DND-41 (cell line): Measurements from ENCODE around the gene THSD1.
"Not testable (repeated sequence)": the region's sequence is repeated elsewhere in the genome, so short reads cannot be mapped to it uniquely, and the experiment has no call there.

ENCODE experiments used
- ATAC-seq: fragments of 200-7000 bp; cut with Tn5 transposase; 3 replicates; pipeline ENCODE4 v1.9.1; 2021; ENCODE audit warnings: low read depth; ENCODE audit not compliant: insufficient read depth
- DNase-seq: peaks from one replicate; pipeline ENCODE4 v3.0.0-alpha.2; 2020
- H2AFZ ChIP-seq: 2 replicates; pipeline ENCODE4 v1.6.0; 2012; ENCODE audit warnings: low read depth, low read length
- H3K27ac ChIP-seq: 2 replicates; pipeline ENCODE4 v1.5.1; 2012; ENCODE audit warnings: low read length, inconsistent platforms
- H3K27me3 ChIP-seq: fragments of 200-600 bp; sonication (generic); 2 replicates; pipeline ENCODE4 v1.6.0; 2012; ENCODE audit warnings: low read length, mild to moderate bottlenecking, inconsistent platforms; ENCODE audit not compliant: insufficient read depth, poor library complexity
- H3K36me3 ChIP-seq: 2 replicates; pipeline ENCODE4 v1.5.1; 2012; ENCODE audit warnings: low read length, inconsistent platforms; ENCODE audit not compliant: insufficient read depth
- H3K4me1 ChIP-seq: 2 replicates; pipeline ENCODE4 v1.5.1; 2012; ENCODE audit warnings: mild to moderate bottlenecking, low read length; ENCODE audit not compliant: insufficient read depth
- H3K4me2 ChIP-seq: 2 replicates; pipeline ENCODE4 v1.6.0; 2012; ENCODE audit warnings: mild to moderate bottlenecking, moderate library complexity, low read length, inconsistent platforms; ENCODE audit not compliant: insufficient read depth
- H3K4me3 ChIP-seq, 2 experiments: fragments of 200-600 bp in 1 of 2; shearing (Covaris generic) in 1 of 2; 2 replicates each; pipeline ENCODE4 v1.5.1; 2012 to 2016; ENCODE audit warnings: inconsistent platforms in 2 of 2, low read length in 2 of 2, mild to moderate bottlenecking in 2 of 2, low read depth in 1 of 2, moderate library complexity in 1 of 2
- H3K79me2 ChIP-seq: 2 replicates; pipeline ENCODE4 v1.6.0; 2012; ENCODE audit warnings: low read length, inconsistent platforms; ENCODE audit not compliant: insufficient read depth
- H3K9ac ChIP-seq: 2 replicates; pipeline ENCODE4 v1.6.0; 2012; ENCODE audit warnings: low read depth, mild to moderate bottlenecking, inconsistent platforms, low read length, moderate library complexity
- H3K9me3 ChIP-seq: 2 replicates; pipeline ENCODE4 v1.5.1; 2012; ENCODE audit warnings: low read length, moderate library complexity, mild to moderate bottlenecking, inconsistent platforms; ENCODE audit not compliant: insufficient read depth, severe bottlenecking
- H4K20me1 ChIP-seq: 2 replicates; pipeline ENCODE4 v1.6.0; 2012; ENCODE audit warnings: low read length; ENCODE audit not compliant: insufficient read depth
- EZH2 ChIP-seq: IDR thresholded peaks from 3 replicates; pipeline ENCODE4 v1.6.1; 2012; ENCODE audit warnings: borderline replicate concordance, low read depth, mild to moderate bottlenecking, moderate library complexity, low read length, inconsistent platforms; ENCODE audit not compliant: severe bottlenecking
- TF ChIP-seq, protein P1 (sequence below): IDR thresholded peaks from 2 replicates; pipeline ENCODE4 v1.5.1; 2012; ENCODE audit warnings: borderline replicate concordance, low read length, moderate library complexity, mild to moderate bottlenecking; ENCODE audit not compliant: poor library complexity, severe bottlenecking; ENCODE audit errors: extremely low read depth

THSD1 gene

DNA sequence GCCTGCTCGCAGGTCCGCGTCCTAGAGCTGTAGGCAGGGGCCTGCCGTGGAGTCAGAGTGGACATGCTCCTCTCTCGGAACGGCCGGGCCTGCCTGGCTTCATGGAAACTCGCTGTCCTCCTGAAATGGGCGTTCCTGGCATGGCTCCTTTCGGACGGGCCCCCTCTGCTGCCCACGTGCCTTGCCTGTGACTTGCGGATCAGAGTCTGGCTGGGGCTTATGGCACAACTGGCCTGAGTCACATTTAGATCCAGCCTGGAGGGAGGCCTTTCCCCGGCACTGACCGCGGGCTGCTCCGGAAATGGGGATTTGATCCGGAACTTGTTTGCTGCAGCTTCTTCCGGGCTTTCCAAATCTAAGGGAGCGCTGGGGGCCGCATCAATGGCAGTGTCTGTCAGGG lies 28.1 kb downstream of the THSD1 start:
- H3K27me3 ChIP-seq = no peaks in the 10 kb centered on the region

DNA sequence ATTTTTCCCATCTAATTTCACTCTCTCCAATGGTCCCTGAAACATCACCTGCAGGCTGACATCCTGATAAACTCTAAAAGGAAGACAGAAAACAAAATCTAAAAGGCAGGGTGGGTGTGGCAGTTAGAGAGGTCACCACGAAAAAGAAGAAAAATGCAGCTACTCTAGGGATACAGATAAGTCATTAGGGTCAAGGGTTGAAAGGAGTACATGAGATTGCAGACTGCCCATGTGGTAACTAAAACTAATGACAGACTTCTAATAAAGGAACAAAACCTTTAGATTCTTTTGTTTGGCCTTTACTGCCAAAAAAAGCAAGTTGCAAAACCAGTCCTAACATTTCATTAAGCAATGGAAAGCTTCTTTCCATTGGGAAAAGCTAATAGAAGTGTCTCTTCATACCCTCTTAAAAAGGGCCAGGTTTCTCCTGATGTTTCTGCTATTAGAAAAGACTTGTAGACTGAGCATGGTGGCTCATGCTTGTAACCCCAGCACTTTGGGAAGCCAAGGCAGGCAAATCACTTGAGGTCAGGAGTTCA lies 31.0 kb downstream of the THSD1 start:
- no peaks in the 10 kb centered on the region for H3K27me3 ChIP-seq
- H3K4me3 ChIP-seq = no peak overlapping the region
- no peak for DNase-seq
- no peak for TF ChIP-seq EZH2
- TF ChIP-seq, protein P1, sequence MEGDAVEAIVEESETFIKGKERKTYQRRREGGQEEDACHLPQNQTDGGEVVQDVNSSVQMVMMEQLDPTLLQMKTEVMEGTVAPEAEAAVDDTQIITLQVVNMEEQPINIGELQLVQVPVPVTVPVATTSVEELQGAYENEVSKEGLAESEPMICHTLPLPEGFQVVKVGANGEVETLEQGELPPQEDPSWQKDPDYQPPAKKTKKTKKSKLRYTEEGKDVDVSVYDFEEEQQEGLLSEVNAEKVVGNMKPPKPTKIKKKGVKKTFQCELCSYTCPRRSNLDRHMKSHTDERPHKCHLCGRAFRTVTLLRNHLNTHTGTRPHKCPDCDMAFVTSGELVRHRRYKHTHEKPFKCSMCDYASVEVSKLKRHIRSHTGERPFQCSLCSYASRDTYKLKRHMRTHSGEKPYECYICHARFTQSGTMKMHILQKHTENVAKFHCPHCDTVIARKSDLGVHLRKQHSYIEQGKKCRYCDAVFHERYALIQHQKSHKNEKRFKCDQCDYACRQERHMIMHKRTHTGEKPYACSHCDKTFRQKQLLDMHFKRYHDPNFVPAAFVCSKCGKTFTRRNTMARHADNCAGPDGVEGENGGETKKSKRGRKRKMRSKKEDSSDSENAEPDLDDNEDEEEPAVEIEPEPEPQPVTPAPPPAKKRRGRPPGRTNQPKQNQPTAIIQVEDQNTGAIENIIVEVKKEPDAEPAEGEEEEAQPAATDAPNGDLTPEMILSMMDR = no peak
- no peaks in the 10 kb centered on the region for H3K79me2 ChIP-seq
- no peak overlapping the region for H2AFZ ChIP-seq
- H3K27ac ChIP-seq = no peak overlapping the region
- ATAC-seq = no peak
- no peaks in the 10 kb centered on the region for H4K20me1 ChIP-seq
- no peaks in the 10 kb centered on the region for H3K36me3 ChIP-seq
- H3K9ac ChIP-seq = no peak overlapping the region
- H3K9me3 ChIP-seq = no peaks in the 10 kb centered on the region
- no peak overlapping the region for H3K4me2 ChIP-seq
- no peaks in the 10 kb centered on the region for H3K4me1 ChIP-seq

More for the DNA sequence above, 28.1 kb downstream of the THSD1 start:
- Histone ChIP-seq H3K4me2 (no peak overlapping the region), H3K36me3 (no peaks in the 10 kb centered on the region), H4K20me1 (no peaks in the 10 kb centered on the region), H2AFZ (no peak overlapping the region), H3K4me3 (no peak overlapping the region), H3K4me1 (no peaks in the 10 kb centered on the region), H3K9me3 (no peaks in the 10 kb centered on the region), H3K9ac (no peak overlapping the region), H3K79me2 (no peaks in the 10 kb centered on the region), H3K27ac (no peak overlapping the region)
- DNase-seq (no peak), ATAC-seq (no peak)
- TF ChIP-seq, protein P1 = no peak
- no peak for TF ChIP-seq EZH2

DNA sequence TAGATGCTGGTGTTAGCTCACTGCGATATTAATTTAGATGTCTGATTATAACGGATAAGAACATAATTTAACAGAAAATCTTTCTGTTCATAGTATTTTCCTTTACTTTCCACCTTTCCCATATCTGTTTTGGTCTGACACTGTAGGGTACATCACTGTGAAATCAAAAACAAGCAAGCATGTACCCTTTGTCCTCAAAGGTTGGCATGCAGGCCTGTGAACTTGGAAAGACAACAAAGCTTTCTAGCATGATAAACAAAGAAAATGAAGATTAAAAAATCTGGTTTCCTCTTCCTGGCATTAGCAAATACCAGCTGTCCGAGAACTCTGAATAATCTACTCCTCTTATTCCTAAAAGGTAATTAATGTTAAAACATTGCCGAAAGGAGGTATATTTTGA lies 31.6 kb downstream of the THSD1 start:
- Histone ChIP-seq H3K36me3 (no peaks in the 10 kb centered on the region), H2AFZ (no peak overlapping the region), H3K27ac (no peak overlapping the region), H3K79me2 (no peaks in the 10 kb centered on the region), H3K9ac (no peak overlapping the region), H3K4me2 (no peak overlapping the region), H3K9me3 (no peaks in the 10 kb centered on the region), H3K4me3 (no peak overlapping the region), H4K20me1 (no peaks in the 10 kb centered on the region), H3K4me1 (no peaks in the 10 kb centered on the region), H3K27me3 (no peaks in the 10 kb centered on the region)
- TF ChIP-seq EZH2 = no peak
- TF ChIP-seq, protein P1 = no peak
- no peak for DNase-seq
- ATAC-seq = no peak

DNA sequence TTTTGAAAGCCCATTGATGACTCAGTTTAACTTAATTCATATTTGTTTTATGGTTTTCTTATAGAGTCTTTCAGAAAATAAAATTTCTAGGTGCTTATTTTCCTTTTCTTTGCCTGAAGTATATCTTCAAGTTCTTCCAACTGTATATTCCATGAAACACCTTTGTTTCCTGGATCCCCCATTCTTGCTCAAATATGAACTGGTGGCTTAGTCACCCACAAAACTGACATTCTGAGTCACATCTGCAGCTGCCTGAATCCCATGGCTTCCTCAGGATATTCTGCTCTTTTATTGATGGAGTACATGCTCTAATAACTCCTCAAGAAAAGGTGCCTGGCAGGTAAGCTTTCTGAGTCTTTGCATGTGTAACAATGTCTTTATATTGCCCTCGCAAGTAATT lies 32.7 kb downstream of the THSD1 start:
- H3K4me1 ChIP-seq, H4K20me1 ChIP-seq, H3K27me3 ChIP-seq, H3K36me3 ChIP-seq, H3K79me2 ChIP-seq, DNase-seq, H3K4me3 ChIP-seq, H3K9ac ChIP-seq, ATAC-seq, H3K9me3 ChIP-seq, H3K27ac ChIP-seq, H2AFZ ChIP-seq, H3K4me2 ChIP-seq: not testable (repeated sequence)
